Measurements from ENCODE around the gene C20orf144. TPM values are rescaled to one million over a fixed set of nuclear protein-coding genes. Genes with fewer than 3 reads are reported as not detected.

Gene C20orf144
- total and polyA plus RNA-seq, 2 experiments from 2014 or later = 0.26 to 0.66 TPM

DNA sequence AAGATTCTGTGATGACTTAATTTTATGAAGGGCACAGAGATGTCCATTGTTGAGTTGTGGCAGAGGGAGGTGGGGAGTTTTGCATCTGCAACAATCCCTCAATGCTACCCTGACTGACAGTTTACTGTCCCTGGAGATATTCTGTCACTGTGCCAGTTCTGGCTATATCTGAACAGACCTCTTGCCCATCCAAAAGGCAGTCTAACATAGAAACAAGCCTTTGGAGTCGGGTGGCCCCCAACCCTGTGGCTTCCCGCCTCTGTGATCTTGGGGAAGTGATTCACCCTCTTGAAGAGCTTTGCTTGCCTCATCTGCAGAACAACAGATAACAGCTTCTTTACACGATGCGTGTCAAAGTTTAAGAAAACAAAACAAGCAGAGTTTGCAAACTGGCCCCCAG lies 27.8 kb downstream of the C20orf144 start:
- Histone ChIP-seq H3K27ac (ENCODE audit: low read depth) (no peak overlapping the region), H2AFZ (no peak overlapping the region), H3K36me3 (ENCODE audit: insufficient read depth) (no peaks in the 10 kb centered on the region), H3K9me2 (ENCODE audit: insufficient read depth) (no peaks in the 10 kb centered on the region), H3K79me2 (replicated peaks; ENCODE audit: insufficient read depth) (peaks cover 7% of the 10 kb centered on the region), H3K4me1 (ENCODE audit: insufficient read depth) (peaks cover 11% of the 10 kb centered on the region), H3K27me3 (ENCODE audit: insufficient read depth) (no peaks in the 10 kb centered on the region), H3K4me3 (no peak overlapping the region), H3F3A (replicated peaks; ENCODE audit: low read depth) (0 out of 2 replicates have a peak, but pooled peaks cover 2% of the 10 kb centered on the region), H4K20me1 (replicated peaks; ENCODE audit: insufficient read depth) (peaks cover 2% of the 10 kb centered on the region; the same call in 1 of the 2 replicates), H3K4me2 (peak overlapping the region; percentile 64)
- peaks cover 21% of the 10 kb centered on the region for H3K27me3 Mint-ChIP-seq (ENCODE audit: insufficient read depth, low read depth, poor library complexity)
- no peaks in the 10 kb centered on the region for H3K36me3 Mint-ChIP-seq (ENCODE audit: low read depth)
- H3K4me3 Mint-ChIP-seq = no peak overlapping the region
- TF ChIP-seq, protein P1, sequence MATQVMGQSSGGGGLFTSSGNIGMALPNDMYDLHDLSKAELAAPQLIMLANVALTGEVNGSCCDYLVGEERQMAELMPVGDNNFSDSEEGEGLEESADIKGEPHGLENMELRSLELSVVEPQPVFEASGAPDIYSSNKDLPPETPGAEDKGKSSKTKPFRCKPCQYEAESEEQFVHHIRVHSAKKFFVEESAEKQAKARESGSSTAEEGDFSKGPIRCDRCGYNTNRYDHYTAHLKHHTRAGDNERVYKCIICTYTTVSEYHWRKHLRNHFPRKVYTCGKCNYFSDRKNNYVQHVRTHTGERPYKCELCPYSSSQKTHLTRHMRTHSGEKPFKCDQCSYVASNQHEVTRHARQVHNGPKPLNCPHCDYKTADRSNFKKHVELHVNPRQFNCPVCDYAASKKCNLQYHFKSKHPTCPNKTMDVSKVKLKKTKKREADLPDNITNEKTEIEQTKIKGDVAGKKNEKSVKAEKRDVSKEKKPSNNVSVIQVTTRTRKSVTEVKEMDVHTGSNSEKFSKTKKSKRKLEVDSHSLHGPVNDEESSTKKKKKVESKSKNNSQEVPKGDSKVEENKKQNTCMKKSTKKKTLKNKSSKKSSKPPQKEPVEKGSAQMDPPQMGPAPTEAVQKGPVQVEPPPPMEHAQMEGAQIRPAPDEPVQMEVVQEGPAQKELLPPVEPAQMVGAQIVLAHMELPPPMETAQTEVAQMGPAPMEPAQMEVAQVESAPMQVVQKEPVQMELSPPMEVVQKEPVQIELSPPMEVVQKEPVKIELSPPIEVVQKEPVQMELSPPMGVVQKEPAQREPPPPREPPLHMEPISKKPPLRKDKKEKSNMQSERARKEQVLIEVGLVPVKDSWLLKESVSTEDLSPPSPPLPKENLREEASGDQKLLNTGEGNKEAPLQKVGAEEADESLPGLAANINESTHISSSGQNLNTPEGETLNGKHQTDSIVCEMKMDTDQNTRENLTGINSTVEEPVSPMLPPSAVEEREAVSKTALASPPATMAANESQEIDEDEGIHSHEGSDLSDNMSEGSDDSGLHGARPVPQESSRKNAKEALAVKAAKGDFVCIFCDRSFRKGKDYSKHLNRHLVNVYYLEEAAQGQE (IDR thresholded peaks at IDR 0.05; ENCODE audit: unreplicated experiment) = no peak
- TF ChIP-seq POLR2AphosphoS5 (IDR thresholded peaks at IDR 0.05; ENCODE audit: low read depth) (no peak), ZNF331 (CRISPR knock-in tag; IDR thresholded peaks at IDR 0.05; ENCODE audit: low read depth) (no peak), STAT1 (IDR thresholded peaks at IDR 0.05; ENCODE audit: unreplicated experiment) (no peak), EZH2phosphoT487 (IDR thresholded peaks at IDR 0.05; ENCODE audit: unreplicated experiment) (no peak)
- TF ChIP-seq, protein P2, sequence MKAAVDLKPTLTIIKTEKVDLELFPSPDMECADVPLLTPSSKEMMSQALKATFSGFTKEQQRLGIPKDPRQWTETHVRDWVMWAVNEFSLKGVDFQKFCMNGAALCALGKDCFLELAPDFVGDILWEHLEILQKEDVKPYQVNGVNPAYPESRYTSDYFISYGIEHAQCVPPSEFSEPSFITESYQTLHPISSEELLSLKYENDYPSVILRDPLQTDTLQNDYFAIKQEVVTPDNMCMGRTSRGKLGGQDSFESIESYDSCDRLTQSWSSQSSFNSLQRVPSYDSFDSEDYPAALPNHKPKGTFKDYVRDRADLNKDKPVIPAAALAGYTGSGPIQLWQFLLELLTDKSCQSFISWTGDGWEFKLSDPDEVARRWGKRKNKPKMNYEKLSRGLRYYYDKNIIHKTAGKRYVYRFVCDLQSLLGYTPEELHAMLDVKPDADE (IDR thresholded peaks at IDR 0.05) = no peak
- TF ChIP-seq, protein P3, sequence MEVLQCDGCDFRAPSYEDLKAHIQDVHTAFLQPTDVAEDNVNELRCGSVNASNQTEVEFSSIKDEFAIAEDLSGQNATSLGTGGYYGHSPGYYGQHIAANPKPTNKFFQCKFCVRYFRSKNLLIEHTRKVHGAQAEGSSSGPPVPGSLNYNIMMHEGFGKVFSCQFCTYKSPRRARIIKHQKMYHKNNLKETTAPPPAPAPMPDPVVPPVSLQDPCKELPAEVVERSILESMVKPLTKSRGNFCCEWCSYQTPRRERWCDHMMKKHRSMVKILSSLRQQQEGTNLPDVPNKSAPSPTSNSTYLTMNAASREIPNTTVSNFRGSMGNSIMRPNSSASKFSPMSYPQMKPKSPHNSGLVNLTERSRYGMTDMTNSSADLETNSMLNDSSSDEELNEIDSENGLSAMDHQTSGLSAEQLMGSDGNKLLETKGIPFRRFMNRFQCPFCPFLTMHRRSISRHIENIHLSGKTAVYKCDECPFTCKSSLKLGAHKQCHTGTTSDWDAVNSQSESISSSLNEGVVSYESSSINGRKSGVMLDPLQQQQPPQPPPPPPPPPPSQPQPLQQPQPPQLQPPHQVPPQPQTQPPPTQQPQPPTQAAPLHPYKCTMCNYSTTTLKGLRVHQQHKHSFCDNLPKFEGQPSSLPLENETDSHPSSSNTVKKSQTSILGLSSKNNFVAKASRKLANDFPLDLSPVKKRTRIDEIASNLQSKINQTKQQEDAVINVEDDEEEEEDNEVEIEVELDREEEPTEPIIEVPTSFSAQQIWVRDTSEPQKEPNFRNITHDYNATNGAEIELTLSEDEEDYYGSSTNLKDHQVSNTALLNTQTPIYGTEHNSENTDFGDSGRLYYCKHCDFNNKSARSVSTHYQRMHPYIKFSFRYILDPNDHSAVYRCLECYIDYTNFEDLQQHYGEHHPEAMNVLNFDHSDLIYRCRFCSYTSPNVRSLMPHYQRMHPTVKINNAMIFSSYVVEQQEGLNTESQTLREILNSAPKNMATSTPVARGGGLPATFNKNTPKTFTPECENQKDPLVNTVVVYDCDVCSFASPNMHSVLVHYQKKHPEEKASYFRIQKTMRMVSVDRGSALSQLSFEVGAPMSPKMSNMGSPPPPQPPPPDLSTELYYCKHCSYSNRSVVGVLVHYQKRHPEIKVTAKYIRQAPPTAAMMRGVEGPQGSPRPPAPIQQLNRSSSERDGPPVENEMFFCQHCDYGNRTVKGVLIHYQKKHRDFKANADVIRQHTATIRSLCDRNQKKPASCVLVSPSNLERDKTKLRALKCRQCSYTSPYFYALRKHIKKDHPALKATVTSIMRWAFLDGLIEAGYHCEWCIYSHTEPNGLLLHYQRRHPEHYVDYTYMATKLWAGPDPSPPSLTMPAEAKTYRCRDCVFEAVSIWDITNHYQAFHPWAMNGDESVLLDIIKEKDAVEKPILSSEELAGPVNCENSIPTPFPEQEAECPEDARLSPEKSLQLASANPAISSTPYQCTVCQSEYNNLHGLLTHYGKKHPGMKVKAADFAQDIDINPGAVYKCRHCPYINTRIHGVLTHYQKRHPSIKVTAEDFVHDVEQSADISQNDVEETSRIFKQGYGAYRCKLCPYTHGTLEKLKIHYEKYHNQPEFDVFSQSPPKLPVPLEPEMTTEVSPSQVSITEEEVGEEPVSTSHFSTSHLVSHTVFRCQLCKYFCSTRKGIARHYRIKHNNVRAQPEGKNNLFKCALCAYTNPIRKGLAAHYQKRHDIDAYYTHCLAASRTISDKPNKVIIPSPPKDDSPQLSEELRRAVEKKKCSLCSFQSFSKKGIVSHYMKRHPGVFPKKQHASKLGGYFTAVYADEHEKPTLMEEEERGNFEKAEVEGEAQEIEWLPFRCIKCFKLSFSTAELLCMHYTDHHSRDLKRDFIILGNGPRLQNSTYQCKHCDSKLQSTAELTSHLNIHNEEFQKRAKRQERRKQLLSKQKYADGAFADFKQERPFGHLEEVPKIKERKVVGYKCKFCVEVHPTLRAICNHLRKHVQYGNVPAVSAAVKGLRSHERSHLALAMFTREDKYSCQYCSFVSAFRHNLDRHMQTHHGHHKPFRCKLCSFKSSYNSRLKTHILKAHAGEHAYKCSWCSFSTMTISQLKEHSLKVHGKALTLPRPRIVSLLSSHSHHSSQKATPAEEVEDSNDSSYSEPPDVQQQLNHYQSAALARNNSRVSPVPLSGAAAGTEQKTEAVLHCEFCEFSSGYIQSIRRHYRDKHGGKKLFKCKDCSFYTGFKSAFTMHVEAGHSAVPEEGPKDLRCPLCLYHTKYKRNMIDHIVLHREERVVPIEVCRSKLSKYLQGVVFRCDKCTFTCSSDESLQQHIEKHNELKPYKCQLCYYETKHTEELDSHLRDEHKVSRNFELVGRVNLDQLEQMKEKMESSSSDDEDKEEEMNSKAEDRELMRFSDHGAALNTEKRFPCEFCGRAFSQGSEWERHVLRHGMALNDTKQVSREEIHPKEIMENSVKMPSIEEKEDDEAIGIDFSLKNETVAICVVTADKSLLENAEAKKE (CRISPR knock-in tag; IDR thresholded peaks at IDR 0.05) = no peak
- ATAC-seq (no peak), DNase-seq (ENCODE audit: low spot score) (no peak)
- no peak overlapping the region for H3K27ac Mint-ChIP-seq
- no peaks in the 10 kb centered on the region for H3K9me3 Mint-ChIP-seq
- H3K4me1 Mint-ChIP-seq = peaks cover 26% of the 10 kb centered on the region
